Jurkat, Clone E6-1 (cell line): ENCODE results near the gene ECEL1.

Experiments used
- DNase-seq: peaks from one replicate; pipeline ENCODE4 v3.0.0-alpha.2; 2011; ENCODE audit warnings: low read depth, low spot score
- H3K4me3 ChIP-seq: 2 replicates; pipeline ENCODE4 v1.5.1; 2011; ENCODE audit warnings: mild to moderate bottlenecking, low read length, control low read depth, moderate library complexity

Gene ECEL1

DNA sequence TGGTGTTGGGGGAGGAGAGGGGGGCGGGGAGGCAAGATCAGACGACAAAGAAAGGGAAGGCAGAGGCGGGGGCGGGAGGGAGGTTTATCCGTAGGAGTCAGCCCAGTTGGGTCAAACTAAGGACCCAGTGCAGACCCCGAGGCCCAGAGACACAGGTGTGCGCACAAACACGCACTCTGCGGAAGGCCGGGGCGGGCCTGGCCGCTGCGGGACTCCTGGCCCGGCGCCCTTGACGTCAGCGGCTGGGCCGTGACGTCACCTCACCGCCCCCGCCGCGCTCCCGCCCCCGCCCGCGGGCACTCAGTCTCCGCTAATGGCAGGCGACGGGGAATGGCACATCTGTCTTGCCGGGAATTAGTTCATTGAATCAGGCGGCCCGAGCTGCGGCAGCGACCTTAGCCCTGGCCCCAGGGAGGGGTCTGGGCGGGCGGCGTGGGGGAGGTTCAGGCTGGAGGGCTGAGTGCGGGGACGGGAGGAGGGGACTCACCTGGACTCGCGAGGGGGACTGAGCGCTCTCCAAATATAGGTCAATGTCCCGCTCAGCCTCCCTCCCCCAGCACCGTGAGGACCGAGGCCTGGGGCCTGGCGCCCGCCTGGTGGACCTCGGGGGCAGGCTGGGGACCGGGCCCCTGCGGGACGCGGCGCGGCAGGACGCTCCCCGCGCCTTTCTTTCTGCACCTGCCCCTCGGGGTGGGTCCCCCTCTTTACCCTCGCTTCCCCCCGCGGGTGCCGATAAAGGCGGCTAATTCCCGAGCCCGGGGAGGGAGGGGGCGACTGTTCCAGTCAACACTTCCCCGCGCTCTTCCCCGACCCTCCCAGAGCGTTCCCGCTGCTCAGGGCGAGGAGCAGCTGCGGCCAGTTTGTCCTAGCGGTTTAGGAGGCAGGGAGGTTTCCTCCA lies 15.5 kb upstream of the ECEL1 start:
- no peak overlapping the region; the same call in 1 of the 2 replicates for H3K4me3 ChIP-seq
- no peak for DNase-seq

DNA sequence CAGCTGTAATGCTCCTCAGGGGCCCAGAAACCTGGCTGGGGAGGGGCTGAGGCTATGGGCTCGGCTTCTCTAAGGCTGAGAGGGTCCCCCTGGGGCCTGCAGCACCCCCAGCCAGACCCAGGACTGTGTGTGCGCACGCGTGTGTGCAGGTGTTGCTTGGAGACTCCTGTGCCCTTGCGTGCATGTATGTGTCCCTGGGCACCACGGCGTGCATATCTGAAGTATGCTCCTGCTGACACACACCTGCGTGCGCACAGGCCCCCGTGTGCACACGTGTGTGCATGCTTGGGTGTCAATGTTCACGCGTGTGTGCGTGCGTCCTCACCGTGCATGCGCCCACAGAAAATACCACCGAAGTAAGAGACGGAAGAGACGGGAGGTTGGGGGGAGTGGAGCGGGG lies 14.9 kb upstream of the ECEL1 start:
- peak; percentile 7 for DNase-seq
- H3K4me3 ChIP-seq = no peak overlapping the region

GRCh38 chr2:232501794-232502390 lies 14.3 kb upstream of the ECEL1 start:
- no peak overlapping the region for H3K4me3 ChIP-seq
- no peak for DNase-seq

DNA sequence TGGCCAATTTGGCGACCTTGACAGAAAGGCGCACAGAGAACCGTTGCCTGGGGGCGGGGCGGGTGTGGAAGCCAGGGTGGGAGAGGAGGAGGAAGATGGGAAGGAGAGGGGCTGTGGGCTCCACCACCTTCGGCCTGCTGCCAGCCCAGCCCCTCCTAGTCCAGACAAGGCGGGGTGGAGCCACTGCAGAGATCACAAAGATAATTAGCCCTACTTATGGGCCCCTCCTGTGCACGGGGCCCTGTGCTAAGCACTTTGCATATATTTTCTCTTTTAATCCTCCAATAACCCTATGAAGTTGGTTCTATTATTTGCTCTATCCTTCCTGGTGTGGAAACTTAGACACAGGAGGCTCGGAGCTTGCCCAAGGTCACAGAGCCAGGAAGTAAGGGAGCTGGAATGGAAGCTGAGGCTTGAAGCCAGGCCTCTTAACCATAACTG lies 13.7 kb upstream of the ECEL1 start:
- no peak overlapping the region for H3K4me3 ChIP-seq
- no peak for DNase-seq

DNA sequence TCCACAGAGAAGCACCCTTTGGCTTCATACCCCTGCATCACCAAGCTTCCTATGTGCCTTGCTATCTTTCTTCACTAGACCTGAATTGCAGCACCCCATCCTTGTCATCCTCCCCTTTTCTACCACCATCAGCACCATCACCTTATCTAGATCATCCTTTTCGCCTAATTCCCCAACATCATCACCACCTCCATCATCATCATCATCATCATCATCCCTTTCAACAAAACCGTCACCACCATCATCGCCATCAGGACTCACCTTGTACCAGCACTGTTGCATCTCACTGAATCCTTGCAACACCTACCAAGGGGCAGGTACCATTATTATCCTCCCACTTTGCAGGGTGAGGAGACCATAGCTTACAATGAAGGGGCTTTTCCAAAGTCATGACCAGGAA lies 10.8 kb upstream of the ECEL1 start:
- no peak for DNase-seq
- no peak overlapping the region for H3K4me3 ChIP-seq

- no peak for DNase-seq
- no peak overlapping the region for H3K4me3 ChIP-seq
Measured at GRCh38 chr2:232497348-232497747, 9.7 kb upstream of the ECEL1 start.

DNA sequence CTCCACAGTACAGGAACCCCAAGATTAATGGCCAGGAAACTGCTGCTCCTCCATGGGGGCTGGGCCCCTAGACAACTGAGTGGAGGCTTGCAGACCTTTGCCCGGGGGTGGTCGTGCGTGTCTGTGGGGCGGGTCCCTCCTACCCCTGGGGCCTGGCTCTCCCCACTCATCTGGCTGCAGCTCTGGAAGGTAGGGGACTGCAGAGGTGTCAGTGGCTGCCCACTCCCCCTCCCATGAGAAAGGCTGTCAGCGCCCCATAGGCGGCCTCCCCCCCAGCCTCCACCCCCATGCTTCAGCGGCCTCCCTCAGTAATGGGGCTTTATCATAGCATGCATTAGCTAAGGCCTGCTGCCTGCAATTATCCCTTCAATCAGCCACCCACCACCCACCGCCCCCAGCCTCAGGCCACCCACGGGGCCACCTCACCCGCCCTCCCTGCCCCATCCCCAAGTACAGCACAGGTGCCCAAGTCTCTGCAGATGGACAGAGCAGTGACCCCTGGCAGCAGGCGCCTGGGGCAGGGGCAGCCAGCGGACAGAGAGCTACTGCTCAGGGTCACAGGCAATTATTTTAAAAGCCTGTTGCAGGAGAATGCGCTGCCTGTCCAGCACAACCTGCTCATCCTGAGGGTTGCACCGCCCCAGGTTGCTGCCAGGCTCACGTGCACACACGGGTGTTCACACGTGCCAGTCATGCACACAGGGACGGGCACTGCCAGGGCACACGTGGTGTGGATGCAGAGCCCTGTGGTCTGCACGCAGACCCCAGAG lies 9.1 kb upstream of the ECEL1 start:
- DNase-seq = no peak
- H3K4me3 ChIP-seq = no peak overlapping the region

- no peak for DNase-seq
Measured at GRCh38 chr2:232495292-232495691, 7.7 kb upstream of the ECEL1 start.

GRCh38 chr2:232494542-232494941 lies 6.9 kb upstream of the ECEL1 start:
- no peak for DNase-seq

More at GRCh38 chr2:232495292-232495691, 7.7 kb upstream of the ECEL1 start:
- no peak overlapping the region for H3K4me3 ChIP-seq

GRCh38 chr2:232493701-232494474 lies 6.3 kb upstream of the ECEL1 start:
- H3K4me3 ChIP-seq = no peak overlapping the region
- DNase-seq = no peak

More at GRCh38 chr2:232494542-232494941, 6.9 kb upstream of the ECEL1 start:
- no peak overlapping the region for H3K4me3 ChIP-seq

- H3K4me3 ChIP-seq = no peak overlapping the region
- no peak for DNase-seq
Measured at GRCh38 chr2:232492963-232493700, 5.5 kb upstream of the ECEL1 start.

DNA sequence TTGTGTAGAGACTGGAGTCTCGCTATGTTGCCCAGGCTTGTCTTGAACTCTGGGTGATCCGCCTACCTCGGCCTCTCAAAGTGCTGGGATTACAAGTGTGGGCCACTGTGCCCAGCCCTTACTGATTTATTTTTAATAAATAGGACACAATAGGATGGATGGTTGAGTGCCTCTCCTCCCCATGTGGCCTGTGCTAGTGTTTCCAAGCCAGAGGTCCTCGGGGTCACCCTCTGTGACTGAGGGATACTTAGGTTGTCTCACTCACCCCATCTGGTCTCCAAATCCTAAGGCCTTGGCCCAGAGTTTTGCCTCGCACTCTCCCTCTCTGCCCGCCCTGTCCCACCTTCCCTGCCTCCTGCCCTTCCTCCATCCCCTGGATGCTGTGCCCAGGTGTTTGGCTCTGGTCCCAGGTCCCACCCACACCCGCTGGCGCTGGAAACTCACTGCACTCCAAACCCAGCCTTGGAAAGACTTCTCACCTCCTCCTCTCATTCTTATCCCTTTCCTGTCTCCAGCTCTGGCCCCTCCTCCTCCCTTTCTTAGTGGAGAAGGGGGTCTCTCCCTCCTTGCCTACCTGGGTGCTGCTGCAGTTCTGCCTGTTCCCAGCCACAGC lies 4.7 kb upstream of the ECEL1 start:
- DNase-seq = no peak
- H3K4me3 ChIP-seq = no peak overlapping the region

GRCh38 chr2:232491139-232491780 lies 3.6 kb upstream of the ECEL1 start:
- H3K4me3 ChIP-seq = no peak overlapping the region
- DNase-seq = no peak

- DNase-seq = no peak
- H3K4me3 ChIP-seq = no peak overlapping the region
Measured at GRCh38 chr2:232490221-232491138, 2.8 kb upstream of the ECEL1 start.

- H3K4me3 ChIP-seq = no peak overlapping the region
- DNase-seq = no peak
Measured at GRCh38 chr2:232489516-232490220, 2.0 kb upstream of the ECEL1 start.

- no peak for DNase-seq
- H3K4me3 ChIP-seq = no peak overlapping the region
Measured at GRCh38 chr2:232488721-232489300, 1.2 kb upstream of the ECEL1 start.
